GM21528 (cell line): ENCODE results near the gene KIFC3.
A peak's percentile ranks its signal among the peaks of the same experiment; 100 is the strongest.
"Not testable (repeated sequence)": the region's sequence is repeated elsewhere in the genome, so short reads cannot be mapped to it uniquely, and the experiment has no call there.

Experiments
- ATAC-seq: cut with Tn5 transposase; IDR thresholded peaks from one replicate; pipeline ENCODE4 v1.9.1; 2021; ENCODE audit warnings: mild to moderate bottlenecking, moderate library complexity; ENCODE audit not compliant: unreplicated experiment, low FRiP score

The KIFC3 gene

DNA sequence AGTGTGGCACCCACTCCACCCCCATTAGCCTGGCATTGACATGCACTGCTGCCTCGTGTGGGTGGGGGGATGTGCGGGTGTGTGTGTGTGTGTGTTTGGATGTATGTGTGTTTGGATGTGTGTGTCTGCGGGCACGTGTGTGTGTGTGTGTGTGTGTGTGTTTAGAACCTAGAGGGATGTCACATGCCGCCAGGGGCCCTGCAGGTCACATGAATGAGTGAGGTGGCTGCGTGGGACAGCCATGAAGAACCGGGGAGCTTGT, 57.7 kb downstream of the KIFC3 start:
- no peak for ATAC-seq

GRCh38 chr16:57743886-57744641, 58.2 kb downstream of the KIFC3 start:
- ATAC-seq, result no peak

DNA sequence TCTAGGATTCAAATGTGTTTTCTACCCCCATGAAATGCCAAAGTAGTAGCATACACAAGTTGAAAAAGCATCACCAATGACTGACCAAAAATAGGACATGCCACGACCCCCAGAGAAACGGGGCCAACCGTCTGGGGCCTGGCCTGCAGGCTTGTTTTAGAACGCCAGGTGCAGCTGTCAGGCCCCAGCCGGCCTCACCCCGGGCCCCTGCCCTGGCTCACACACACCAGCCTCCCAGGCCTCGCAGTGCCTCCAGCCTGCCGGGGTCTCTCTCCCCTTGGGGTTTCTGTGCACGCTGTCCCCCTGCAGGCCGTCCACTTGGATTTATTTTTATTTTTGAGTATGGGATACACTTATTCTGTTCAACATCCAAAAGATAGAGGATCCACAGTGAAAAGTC, 58.8 kb downstream of the KIFC3 start:
- ATAC-seq, result no peak

GRCh38 chr16:57742543-57742942, 59.7 kb downstream of the KIFC3 start:
- ATAC-seq, result no peak

DNA sequence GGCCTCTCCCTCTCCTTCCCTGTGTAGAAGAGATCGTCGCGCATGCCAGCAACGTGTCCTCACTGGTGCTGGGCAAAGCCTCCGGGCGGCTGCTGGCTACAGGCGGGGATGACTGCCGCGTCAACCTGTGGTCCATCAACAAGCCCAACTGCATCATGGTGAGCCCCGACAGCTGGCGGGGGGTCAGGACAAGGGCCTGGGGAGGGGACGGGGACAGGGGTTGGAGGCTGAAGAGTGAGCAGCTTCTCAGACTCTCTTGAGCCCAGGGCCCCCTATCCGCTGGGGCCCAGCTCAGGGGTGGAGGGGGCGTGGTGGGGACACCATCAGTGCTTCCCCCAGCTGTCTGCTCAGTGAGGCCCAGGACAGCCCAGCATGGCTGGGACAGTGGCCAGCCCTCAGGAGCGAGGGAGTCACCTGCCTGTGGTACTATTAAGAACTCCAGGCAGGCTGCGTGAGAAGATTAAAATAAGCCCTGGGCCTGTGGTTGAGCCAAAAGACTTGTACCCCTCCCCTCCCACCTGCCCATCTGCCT, 60.6 kb downstream of the KIFC3 start:
- ATAC-seq, result no peak

- ATAC-seq, result no peak
Observed at GRCh38 chr16:57740423-57741071, 61.7 kb downstream of the KIFC3 start.

DNA sequence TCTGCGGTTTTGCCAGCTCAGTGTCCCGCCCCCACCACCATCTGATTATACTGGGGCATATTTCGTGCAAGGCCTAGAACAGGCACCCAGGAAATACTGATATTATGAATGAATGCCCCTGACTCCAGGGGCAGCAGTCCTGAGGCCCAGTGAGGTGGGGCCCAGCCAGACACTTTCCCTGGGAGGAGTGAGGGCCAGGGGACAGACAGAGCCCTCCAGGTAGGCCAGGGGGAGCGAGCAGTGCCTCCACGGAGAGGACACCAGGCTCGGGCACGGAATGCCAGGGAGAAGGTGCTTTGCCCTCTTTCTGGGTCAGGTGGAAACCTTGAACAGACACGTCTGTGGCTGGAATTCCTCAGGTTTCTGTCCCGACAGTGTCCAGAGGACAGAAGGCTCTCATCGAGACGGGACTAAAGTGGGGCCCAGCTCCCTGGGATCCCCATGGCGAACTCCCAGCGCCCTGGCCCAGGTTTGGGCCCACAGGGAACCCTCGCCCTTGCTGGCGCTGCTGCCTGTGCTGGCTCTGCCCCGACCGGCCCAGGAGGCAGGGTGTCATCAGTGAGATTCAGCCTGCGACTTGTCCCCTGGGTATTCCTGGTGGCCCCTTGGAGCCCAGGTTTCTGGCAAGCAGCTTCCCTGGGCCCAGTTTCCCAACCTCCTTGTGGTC, 62.4 kb downstream of the KIFC3 start:
- ATAC-seq, result no peak

- ATAC-seq, result no peak
Observed at GRCh38 chr16:57738844-57739243, 63.4 kb downstream of the KIFC3 start.

DNA sequence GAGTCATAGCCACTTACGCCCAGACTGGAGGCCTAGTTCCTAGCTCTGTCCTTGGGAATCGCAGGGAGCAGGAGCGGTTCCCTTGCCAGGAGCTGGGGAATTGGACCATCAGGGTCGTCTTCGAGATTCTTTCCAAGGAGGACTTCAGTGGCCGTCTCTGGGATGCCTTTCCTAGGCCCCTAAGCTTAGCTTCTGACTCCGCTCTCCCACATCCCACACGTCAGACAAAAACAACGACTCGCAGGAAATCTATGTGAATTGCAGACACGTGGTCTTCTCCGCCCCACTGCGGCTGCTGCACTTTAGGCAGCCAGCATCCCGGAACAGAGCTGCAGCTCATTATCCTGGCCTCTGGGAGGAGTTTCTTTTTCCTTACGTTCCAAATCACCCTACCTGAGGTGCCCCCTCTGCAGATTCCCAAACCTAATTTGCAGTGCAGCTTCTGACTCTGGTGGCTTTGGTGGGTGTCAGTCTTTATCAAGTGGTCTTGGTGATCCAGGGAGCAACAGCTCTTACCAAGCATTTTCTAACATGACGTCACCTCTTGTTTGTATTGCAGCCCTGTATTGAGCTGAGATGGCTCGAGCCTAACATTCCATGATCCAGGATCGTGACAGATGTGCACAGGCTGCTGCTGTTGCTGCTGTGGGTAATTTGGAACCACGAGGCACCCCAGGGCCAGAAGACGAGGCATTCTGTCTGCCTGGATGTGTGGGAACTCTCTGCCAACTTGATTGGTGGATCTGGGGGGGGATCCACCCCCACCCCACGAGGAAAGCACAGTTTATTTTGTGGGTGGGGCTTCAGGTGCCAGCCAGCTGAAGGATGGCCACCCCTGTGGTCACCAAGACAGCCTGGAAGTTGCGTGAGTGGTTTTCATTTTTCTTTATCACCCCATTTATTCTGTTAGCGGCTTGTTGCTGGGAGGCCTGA, 65.6 kb downstream of the KIFC3 start:
- no peak for ATAC-seq

GRCh38 chr16:57735755-57736418, 66.4 kb downstream of the KIFC3 start, which contains the start of gene KATNB1:
Gene KATNB1 (plus strand): TSS chr16:57735770. CDS start chr16:57737244, 1,474 bp downstream.
- no peak for ATAC-seq

DNA sequence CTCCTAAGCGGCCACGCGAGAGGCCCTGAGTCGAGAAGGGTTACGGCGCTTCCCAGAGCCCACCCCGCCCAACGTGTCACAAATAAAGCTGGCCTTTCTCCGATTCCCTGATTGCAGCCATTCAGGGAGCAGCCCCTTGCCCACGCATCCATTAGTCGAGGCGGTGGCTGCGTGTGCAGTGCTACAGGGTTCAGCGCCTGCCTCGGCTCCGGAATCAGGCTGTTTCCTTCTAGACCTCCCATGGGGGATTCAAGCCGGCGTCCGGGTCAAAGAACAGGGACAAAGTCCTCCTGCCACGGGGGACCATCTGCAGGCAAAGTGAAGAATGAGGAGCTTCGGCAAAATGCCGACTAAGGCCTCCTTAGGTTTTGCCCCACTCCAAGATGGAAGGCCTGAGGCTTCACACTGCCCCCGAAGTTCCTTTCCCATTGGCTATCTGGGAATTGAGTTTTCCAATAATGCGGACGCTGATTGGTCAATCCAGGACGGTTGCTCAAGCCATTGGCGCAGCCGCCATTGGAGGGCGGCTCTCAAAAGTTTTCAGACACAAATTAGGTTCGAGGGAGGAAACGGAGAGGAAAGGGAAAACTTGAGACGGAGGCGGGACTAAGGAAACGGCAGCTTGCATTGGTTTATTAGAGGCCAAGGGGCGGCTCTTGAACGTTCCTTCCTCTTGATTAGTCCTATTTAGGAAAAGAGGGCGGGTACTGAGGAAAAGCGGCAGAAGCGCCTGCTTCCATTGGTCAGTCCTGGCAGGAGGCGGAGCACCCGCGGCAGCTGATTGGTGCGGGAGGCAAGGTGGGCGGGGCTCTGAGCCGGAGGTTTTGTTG, 67.2 kb downstream of the KIFC3 start:
- ATAC-seq, result peak; percentile 88

DNA sequence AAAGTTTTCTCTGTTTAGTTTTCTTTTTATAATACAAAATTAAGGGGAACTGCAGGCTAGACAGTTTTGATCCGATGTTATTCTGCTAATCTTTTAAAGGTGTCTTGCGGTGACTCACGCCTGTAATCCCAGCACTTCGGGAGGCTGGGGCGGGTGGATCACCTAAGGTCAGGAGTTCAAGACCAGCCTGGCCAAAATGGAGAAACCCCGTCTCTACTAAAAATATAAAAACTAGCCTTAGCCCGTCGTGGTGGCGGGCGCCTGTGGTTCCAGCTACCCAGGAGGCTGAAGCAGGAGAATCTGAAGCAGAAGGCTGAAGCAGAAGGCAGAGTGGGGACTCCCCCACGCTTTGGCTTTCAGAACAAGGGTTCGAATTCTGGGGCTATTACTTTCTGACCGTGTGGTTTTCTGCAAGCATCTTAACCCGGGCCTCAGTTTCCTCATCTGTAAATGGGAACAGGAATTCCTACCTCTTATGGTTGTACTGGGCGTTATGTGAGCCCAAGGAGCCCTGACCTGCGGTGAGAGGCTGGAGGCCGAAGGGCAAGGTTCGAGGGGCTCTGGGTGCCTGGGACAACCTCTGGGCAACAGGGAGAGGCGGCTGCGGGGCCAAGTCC, 67.9 kb downstream of the KIFC3 start:
- ATAC-seq, result no peak

- ATAC-seq, result no peak
Observed at GRCh38 chr16:57732714-57733113, 69.6 kb downstream of the KIFC3 start.

- no peak for ATAC-seq
Observed at GRCh38 chr16:57732037-57732436, 70.3 kb downstream of the KIFC3 start.

DNA sequence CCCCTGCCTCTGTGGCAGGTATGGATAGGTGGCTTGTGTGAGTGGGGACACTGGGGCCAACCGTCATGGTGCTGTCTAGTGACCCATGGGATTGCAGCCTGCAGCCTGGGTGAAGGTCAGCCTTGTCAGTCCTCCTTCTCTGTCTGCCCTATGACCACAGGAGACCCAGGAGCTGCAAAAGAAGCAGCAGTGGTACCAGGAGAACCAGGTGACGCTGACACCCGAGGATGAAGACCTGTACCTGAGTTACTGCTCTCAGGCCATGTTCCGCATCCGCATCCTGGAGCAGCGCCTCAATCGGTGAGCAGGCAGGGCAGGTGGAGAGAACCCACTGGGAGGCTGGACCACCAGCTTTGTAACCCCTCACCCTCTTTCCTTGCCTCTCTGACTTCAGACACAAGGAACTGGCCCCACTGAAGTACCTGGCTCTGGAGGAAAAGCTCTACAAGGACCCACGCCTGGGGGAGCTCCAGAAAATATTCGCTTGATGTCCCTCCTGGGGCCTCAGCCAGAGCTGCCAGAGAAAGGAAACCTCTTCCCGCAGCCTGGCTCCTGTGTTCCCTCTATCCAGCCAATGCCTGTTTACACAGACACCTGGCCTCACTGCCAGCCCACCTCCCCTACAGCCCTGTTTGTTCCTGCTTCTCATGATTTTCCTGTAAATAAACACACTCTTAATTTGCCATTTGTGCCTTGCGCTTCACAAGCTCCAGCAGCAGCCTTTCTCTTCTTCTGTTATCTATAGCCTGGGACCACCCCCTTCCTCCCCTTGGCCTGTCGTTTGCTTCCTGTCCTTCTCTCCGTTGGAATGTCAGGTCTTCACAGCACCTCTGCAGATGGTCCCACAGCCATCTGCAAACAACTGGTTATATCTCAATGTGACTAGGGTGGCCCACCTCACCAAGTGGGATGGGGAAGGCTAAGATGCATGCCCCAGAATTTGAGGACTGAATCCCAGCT, 71.2 kb downstream of the KIFC3 start:
- no peak for ATAC-seq

DNA sequence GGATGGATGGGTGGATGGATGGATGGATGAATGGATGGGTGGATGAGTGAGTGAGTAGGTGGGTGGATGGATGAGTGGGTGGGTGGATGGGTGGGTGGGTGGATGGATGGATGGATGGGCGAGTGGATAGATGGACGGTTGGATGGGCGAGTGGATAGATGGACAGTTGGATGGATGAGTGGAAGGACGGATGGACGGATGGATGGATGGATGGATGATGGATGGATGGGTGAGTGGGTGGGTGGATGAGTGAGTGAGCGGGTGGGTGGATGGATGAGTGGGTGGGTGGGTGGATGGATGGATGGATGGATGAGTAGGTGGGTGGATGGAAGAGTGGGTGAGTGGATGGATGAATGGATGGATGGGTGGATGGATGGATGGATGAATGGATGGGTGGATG, 72.4 kb downstream of the KIFC3 start:
- ATAC-seq, result not testable (repeated sequence)

DNA sequence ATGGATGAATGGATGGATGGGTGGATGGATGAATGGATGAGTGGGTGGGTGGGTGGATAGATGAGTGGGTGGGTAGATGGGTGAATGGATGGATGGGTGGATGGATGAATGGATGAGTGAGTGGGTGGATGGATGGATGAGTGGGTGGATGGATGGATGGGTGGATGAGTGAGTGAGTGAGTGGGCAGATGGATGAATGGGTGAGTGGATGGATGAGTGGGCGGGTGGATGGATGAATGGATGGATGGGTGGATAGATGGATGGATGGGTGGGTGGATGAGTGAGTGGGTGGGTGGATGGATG, 73.2 kb downstream of the KIFC3 start:
- no peak for ATAC-seq
